OCI-LY7 (cell line): ENCODE data around the gene NECAB2.

ENCODE experiments used
- EZH2phosphoT487 ChIP-seq: fragments of 200-600 bp; sonication (generic); IDR thresholded peaks from 2 replicates; pipeline ENCODE4 v1.6.1; 2018; ENCODE audit warnings: low read depth, borderline replicate concordance, mild to moderate bottlenecking, mixed run types, antibody characterized with exemption, low read length, moderate library complexity, mixed read lengths
- TF ChIP-seq, protein P1 (sequence below): fragments of 200-600 bp; sonication (generic); conservative IDR thresholded peaks from 2 replicates; pipeline ENCODE4 v1.5.1; 2014; ENCODE audit warnings: mild to moderate bottlenecking, antibody characterized with exemption, low read length, moderate library complexity, mixed read lengths

DNA sequence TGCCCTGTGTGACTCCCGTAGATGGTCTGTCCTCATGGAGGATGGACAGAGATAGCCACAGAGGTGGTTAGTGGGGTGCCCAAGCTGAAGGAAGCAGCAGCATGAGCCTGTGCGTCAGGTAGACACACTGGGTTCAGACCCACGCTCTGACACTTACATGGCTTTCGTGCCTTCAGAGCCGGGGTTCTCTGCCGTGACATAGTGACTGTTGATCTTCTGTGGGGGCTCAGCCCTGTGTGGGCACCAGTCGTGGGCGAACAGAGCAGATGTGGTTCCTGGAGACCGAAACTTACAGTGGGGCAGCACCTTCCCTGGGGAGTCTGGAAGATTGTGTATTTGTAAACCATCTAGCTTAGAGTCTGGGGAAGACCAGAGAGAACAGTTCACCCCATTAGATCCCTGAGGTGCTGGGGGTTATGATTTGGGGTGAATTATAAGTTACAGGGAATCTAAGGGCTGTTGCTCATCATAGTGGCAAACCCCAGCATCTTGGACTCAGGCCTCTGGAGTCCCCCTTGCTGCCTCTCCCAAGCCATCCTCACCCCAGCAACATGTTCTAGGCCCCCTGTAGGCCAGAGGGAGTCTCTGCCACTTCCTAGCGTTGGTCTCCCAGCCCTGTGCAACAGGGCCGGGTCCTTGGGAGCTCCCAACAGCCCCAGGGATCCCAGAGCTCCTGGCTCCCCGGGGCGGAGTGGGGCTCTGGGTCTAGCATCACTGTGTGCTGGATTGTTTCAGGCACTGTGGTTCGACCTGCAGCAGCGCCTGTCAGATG is 28.6 kb downstream of the NECAB2 start:
- TF ChIP-seq, protein P1, sequence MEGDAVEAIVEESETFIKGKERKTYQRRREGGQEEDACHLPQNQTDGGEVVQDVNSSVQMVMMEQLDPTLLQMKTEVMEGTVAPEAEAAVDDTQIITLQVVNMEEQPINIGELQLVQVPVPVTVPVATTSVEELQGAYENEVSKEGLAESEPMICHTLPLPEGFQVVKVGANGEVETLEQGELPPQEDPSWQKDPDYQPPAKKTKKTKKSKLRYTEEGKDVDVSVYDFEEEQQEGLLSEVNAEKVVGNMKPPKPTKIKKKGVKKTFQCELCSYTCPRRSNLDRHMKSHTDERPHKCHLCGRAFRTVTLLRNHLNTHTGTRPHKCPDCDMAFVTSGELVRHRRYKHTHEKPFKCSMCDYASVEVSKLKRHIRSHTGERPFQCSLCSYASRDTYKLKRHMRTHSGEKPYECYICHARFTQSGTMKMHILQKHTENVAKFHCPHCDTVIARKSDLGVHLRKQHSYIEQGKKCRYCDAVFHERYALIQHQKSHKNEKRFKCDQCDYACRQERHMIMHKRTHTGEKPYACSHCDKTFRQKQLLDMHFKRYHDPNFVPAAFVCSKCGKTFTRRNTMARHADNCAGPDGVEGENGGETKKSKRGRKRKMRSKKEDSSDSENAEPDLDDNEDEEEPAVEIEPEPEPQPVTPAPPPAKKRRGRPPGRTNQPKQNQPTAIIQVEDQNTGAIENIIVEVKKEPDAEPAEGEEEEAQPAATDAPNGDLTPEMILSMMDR = peak; percentile 49; the same call in 1 of the 2 replicates
- TF ChIP-seq EZH2phosphoT487 = no peak
